HG02642 (cell line): ENCODE results near the gene TMEM134.

Experiments used
- ATAC-seq: cut with Tn5 transposase; IDR thresholded peaks from one replicate; pipeline ENCODE4 v1.9.1; 2021; ENCODE audit warnings: mild to moderate bottlenecking; ENCODE audit not compliant: unreplicated experiment, poor library complexity

Gene TMEM134

DNA sequence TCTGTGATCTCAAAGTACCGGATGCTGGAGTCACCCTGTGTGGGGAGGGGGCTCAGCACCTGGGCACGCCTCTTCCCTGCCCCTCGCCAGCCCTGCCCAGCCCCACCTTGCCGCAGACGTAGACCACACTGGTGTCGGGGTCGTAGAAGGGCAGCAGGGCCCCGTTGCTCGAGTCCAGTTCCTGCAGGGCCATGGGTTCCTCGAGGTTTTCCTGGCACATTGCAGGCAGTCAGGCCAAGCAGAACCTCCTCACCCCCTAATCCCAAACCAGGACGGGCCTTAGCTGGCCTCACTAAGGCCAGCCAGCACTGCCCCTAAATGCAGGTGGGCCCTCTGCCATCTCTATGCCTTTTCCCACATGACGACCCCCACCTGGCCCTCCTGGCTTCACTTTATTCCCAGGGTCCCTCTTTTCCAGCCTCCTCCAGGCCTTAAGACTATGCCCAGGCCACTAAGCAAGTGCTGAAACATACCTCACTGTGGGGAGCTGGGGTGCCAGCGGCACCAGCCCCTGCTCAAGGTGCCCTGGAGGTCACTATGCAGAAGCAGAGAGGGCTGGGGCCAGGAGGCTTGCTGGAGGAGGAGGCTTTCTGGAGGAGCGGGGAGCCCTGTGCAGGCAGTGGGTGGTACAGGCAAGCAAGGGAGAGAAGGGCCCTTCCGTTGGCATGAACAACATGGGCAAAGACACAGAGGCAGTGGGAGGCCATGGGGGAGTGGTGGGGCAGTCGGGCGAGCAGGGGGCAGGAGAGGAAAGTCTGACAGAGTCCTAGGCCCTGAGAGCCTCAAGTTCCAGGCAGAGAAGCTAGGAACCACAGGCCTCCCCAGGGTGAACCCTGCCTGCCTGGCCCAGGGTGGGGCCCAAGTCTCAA is 28.6 kb downstream of the TMEM134 start:
- ATAC-seq, result no peak

- no peak for ATAC-seq
Measured at GRCh38 chr11:67439321-67440228, 29.5 kb downstream of the TMEM134 start.

DNA sequence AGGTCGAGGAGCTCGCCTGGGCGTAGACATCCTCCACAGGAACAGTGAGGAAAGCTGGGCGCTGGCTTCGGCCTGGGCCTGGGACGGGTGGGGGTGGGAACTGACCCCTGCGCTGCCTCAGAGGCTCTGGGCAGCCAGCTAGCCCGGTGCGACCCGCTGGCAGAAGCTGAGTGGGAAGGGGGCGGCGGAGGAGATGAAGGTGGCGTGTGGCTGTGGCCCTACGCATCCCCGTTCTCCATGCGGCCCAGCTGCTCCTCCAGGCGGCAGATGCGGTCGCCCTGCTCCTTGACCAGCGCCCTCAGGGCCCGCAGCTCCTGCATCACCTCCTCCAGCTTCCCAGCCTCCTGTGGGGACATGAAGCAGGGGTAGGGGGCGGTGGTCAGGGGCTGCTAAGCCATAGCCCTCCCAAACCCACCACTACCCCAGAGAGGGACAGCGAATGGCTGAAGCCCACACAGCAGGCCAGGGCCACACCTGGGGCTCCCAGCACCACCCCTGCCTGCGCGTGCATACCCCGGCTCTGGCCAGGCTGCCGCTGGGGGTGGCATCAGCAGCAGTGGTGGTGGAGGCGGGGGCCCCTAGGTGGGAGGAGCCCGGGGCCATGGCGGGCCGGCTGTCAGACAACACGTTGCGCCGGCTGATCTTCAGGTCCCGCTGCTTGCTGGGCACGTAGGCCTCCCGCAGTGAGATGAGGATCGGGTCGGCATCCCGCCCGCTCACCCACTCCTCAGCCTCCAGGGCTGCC is 30.7 kb downstream of the TMEM134 start:
- ATAC-seq, result no peak

DNA sequence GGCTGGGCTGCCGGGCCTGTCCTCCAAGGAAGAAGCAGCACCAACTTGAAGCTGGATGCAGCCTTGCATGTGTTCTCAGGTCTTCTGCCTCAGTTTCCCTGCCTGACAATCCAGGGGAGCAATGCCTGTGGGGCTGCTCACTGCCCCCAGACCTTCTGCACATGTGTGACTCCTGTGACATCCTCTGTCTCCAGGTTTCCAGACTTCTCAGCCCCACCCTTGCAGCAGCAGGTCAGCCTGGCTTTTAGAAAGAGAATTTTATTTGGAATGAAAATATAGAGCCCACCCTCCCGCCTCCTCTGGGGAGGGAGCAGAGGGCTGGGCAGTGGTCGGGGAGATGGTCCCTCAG is 31.3 kb downstream of the TMEM134 start:
- no peak for ATAC-seq

- ATAC-seq, result peak; percentile 34
Measured at GRCh38 chr11:67437082-67437808, 31.8 kb downstream of the TMEM134 start, which contains the start of gene PTPRCAP. TSS of gene PTPRCAP (minus strand) at chr11:67437682. CDS start at chr11:67437619, 63 bp downstream.

DNA sequence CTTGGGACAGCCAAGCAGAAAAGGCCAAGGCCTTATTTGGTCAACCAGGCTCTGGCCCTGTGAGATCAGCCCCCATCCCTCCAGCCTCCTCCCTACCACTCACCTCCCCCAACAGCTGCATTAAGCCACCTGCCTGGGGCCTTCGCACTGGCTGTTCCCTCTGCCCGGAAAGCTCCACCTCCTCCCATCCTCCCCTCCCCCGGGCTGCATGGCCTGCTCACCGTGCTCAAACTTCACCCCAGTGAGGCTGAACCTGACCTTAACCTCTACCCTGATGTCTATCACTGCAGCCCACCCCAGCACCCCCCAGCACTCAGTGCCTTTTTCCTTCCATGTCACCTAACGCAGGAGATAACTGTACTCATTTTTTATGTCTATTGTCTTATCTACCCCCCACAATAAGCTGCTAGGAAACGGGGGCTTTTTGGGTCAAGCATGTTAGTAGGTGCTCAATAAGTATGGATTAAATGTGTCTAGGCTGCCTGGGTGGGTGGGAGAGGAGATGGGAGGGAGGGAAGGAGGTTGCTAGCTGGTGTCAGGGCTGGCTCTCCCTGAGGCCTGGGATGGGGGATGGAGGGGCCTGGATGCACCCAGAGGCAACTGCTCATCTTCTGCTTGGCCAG is 32.5 kb downstream of the TMEM134 start:
- ATAC-seq, result peak; percentile 32

GRCh38 chr11:67435727-67436458 is 33.2 kb downstream of the TMEM134 start:
- ATAC-seq, result no peak

DNA sequence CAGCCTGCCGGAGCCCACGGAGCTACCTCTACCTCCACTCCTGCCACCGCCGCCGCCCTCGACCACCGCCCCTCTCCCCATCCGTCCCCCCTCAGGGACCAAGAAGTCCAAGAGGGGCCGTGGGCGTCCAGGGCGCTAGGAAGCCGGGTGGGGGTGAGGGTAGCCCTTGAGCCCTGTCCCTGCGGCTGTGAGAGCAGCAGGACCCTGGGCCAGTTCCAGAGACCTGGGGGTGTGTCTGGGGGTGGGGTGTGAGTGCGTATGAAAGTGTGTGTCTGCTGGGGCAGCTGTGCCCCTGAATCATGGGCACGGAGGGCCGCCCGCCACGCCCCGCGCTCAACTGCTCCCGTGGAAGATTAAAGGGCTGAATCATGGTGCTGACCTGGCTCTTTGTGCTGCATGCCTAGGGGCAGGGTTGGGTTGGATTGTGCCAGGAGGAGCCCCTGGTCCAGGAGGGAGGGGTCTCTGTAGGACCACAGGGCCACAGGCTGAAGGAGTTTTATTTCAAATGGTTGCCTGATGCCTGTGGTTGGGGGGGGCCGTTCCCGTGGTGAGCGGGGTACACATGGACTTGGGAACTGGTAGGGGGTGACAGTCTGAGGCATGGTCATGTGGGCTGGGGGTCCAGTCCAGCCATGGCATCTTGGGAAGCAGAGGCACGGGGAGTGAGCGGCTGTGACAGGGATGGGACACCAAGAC is 33.9 kb downstream of the TMEM134 start:
- no peak for ATAC-seq

DNA sequence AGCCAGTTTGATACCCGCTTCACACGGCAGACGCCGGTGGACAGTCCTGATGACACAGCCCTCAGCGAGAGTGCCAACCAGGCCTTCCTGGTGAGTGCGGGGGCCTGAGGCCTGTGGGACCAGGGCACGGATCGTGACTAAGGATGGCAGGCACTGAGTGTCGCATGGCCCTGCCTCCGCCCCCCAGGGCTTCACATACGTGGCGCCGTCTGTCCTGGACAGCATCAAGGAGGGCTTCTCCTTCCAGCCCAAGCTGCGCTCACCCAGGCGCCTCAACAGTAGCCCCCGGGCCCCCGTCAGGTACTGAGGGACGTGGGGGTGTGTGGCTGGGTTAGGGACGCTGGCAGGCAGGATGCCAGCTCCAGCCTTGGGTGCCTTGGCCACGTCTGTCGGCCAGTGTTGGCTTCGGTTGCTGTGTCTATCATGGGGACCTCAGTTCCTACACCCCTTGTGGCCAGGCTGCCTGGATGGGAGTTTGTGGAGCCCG is 34.6 kb downstream of the TMEM134 start:
- no peak for ATAC-seq

DNA sequence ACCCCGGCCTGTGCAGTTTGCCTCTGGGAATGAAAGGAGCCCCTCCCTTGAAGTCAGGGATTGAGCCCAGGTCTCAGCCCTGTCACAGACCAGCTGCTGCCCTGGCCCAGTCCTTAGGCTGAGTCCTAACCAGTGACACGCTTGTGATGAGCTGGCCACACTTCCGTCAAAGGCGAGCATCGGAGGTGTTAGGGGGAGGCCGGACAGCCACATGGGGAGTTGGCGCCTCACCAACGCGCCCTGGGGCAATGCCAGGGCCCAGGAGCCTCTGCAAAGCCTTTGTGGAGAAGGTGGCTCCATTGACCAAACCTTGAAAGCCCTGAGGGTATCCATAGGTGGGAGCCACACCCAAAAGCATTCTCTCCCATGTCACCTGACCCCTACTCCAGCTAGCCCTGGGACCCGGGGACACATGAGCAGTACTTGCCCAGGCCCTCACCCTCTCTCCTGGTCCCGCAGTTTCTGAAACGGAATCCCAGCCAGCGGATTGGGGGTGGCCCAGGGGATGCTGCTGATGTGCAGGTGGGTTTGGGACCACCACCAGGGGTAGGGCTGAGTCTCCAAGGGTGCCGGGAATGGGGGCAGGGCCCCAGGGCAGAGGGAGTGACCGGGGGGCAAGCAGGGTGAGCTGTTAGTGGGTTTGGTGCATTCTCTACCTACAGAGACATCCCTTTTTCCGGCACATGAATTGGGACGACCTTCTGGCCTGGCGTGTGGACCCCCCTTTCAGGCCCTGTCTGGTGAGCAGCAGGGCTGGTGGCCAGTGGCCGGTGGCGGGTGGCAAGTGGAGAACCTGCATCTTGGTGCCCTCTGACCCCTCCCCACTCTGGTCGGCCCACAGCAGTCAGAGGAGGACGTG is 35.3 kb downstream of the TMEM134 start:
- ATAC-seq, result no peak

GRCh38 chr11:67432655-67433349 is 36.2 kb downstream of the TMEM134 start:
- ATAC-seq, result no peak

DNA sequence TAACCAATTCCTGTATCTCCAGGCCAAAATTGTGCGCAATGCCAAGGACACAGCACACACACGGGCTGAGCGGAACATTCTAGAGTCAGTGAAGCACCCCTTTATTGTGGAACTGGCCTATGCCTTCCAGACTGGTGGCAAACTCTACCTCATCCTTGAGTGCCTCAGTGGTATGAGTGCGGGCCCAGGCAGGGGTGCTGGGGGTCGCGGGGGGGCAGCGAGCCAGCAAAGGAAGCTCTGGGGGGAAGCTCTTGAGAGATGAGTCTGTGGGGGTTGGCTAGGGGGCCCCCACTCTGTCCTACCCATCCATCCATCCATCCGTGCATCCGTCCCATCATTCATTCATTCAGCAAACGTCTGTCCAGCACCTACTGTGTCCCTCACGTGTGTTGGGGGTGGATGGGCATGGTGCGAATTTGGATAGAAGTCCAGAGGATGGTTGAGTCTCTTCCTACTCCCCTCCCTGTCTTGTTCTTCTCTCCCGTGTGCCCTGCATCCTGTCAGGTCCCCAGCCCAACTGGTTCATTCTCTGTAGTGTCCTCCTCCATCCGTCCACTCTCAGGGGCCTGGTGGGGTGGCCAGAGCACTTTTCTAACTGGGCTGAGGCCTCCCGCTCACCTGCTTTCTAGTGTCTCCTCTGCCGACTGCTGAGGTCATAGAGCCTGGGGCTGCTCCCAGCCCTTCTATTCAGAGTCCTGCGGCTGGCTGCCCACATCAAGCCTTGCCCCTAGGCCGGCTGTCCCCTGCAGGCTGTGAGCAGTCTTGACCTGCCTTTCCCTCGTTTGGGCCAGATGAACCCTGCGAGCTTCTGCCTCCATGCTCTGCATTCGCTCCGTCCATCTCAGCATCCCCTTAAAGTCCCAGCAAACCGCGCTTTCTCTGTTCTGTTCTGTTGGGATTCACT is 37.5 kb downstream of the TMEM134 start:
- no peak for ATAC-seq

- ATAC-seq, result no peak
Measured at GRCh38 chr11:67429722-67430121, 39.3 kb downstream of the TMEM134 start.

- no peak for ATAC-seq
Measured at GRCh38 chr11:67429038-67429668, 39.9 kb downstream of the TMEM134 start.
